ENCODE results near the gene C1GALT1.

C1GALT1 gene

DNA sequence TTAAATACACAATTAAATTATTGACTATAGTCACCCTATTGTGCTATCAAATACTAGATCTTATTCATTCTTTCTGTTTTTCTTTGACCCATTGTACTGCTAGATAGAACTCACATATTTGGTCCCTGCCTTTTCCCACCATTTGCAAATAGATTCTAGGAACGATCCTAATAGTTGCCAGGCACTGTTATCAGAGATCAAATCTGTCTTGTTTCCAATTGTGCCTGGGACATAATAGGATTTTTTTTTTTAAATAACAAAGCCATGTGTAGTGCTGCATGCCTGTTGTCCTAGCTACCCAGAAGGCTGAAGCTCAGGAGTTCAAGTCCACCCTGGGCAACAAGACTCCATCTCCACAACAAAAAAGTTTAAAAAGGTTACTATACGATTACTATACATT, 72.0 kb downstream of the C1GALT1 start:
- no peak for DNase-seq (ENCODE audit: low read depth)
- no peak overlapping the region for H3K4me3 ChIP-seq (ENCODE audit: low read length)
- TF ChIP-seq, protein P1, sequence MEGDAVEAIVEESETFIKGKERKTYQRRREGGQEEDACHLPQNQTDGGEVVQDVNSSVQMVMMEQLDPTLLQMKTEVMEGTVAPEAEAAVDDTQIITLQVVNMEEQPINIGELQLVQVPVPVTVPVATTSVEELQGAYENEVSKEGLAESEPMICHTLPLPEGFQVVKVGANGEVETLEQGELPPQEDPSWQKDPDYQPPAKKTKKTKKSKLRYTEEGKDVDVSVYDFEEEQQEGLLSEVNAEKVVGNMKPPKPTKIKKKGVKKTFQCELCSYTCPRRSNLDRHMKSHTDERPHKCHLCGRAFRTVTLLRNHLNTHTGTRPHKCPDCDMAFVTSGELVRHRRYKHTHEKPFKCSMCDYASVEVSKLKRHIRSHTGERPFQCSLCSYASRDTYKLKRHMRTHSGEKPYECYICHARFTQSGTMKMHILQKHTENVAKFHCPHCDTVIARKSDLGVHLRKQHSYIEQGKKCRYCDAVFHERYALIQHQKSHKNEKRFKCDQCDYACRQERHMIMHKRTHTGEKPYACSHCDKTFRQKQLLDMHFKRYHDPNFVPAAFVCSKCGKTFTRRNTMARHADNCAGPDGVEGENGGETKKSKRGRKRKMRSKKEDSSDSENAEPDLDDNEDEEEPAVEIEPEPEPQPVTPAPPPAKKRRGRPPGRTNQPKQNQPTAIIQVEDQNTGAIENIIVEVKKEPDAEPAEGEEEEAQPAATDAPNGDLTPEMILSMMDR (conservative IDR thresholded peaks at IDR 0.05; ENCODE audit: low read depth, low read length) = no peak

DNA sequence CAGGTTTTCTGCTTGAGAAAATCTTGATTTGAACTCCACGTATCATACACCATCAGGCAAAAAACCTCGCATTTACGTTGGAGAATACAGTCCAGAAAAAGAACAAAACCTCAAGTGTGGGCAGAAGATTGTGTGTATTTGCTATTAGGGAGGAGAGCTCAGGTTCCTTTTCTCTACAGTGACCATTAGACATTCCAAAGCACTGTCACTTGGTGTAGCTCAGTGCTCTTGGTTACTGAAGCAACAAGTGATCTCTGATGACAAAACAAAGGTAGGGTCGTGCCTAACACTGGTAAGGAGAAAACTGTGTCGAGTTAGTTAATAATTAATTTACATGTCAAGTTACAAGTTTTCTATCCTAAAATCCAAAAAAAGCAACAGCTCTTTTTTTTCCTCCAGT, 72.6 kb downstream of the C1GALT1 start:
- DNase-seq (ENCODE audit: low read depth) = no peak
- H3K4me3 ChIP-seq (ENCODE audit: low read length) = no peak overlapping the region
- TF ChIP-seq, protein P1 (conservative IDR thresholded peaks at IDR 0.05; ENCODE audit: low read depth, low read length) = no peak

DNA sequence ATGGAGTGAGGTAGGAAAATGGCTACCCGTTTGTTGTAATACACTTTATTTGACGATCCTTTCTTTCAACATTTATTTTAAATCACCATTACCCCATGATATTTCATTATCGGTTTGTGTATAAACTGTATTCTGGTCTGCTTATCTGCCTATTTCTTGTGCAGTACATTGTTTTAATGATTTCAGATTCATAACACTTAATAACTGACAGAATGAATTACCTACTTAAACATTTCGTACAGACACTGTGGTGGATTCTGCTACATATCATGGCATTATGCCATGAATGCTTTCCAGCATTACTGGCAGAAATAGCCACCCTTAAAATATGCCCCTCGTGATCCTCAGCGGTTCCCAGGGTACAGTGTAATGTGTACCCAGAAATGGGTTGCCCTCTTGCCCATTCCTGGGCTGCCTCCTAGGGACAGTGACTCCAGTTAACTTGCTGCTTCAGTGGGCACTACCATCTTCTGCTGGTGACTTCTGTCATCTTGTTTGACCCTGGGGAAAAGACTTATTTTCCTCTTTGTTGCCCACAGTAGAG, 74.5 kb downstream of the C1GALT1 start:
- no peak for DNase-seq (ENCODE audit: low read depth)
- H3K4me3 ChIP-seq (ENCODE audit: low read length) = no peak overlapping the region
- TF ChIP-seq, protein P1 (conservative IDR thresholded peaks at IDR 0.05; ENCODE audit: low read depth, low read length) = no peak

- DNase-seq (ENCODE audit: low read depth) = no peak
- H3K4me3 ChIP-seq (ENCODE audit: low read length) = no peak overlapping the region
- TF ChIP-seq, protein P1 (conservative IDR thresholded peaks at IDR 0.05; ENCODE audit: low read depth, low read length) = no peak
Observed at GRCh38 chr7:7257899-7258692, 75.8 kb downstream of the C1GALT1 start.

GRCh38 chr7:7261863-7262262, 79.5 kb downstream of the C1GALT1 start:
- no peak for DNase-seq (ENCODE audit: low read depth)
- TF ChIP-seq, protein P1 (conservative IDR thresholded peaks at IDR 0.05; ENCODE audit: low read depth, low read length) = no peak
- no peak overlapping the region for H3K4me3 ChIP-seq (ENCODE audit: low read length)

- TF ChIP-seq, protein P1 (conservative IDR thresholded peaks at IDR 0.05; ENCODE audit: low read depth, low read length) = no peak
- DNase-seq (ENCODE audit: low read depth) = no peak
- no peak overlapping the region for H3K4me3 ChIP-seq (ENCODE audit: low read length)
Observed at GRCh38 chr7:7263297-7264230, 81.2 kb downstream of the C1GALT1 start.

Data from retinal pigment epithelial cell (primary cell).